MM.1S (cell line): Measurements from ENCODE around the gene ARHGAP35.

Experiments
- DNase-seq: peaks from one replicate; pipeline ENCODE4 v3.0.0-alpha.2; 2015
- H2AFZ ChIP-seq: fragments of 300-600 bp; sonication (generic); 2 replicates; pipeline ENCODE4 v1.6.0; 2016; ENCODE audit warnings: antibody characterized with exemption, low read length
- H3F3A ChIP-seq: fragments of 300-600 bp; sonication (generic); 2 replicates; pipeline ENCODE4 v1.6.1; 2016; ENCODE audit warnings: mild to moderate bottlenecking, antibody characterized with exemption, low read length, moderate library complexity, mixed read lengths; ENCODE audit not compliant: insufficient read depth
- H3K27ac ChIP-seq: fragments of 300-600 bp; sonication (generic); 2 replicates; pipeline ENCODE4 v1.5.1; 2016; ENCODE audit warnings: mild to moderate bottlenecking, low read length
- H3K27me3 ChIP-seq: fragments of 300-600 bp; sonication (generic); replicated peaks from 2 replicates; pipeline ENCODE4 v1.6.0; 2016; ENCODE audit warnings: low read length; ENCODE audit not compliant: insufficient read depth
- H3K36me3 ChIP-seq: fragments of 300-600 bp; sonication (generic); replicated peaks from 2 replicates; pipeline ENCODE4 v1.6.1; 2016; ENCODE audit warnings: mild to moderate bottlenecking, low read length, mixed read lengths; ENCODE audit not compliant: insufficient read depth
- H3K4me1 ChIP-seq: fragments of 300-600 bp; sonication (generic); 2 replicates; pipeline ENCODE4 v1.6.1; 2016; ENCODE audit warnings: low read length, mixed read lengths
- H3K4me2 ChIP-seq: fragments of 300-600 bp; sonication (generic); 2 replicates; pipeline ENCODE4 v1.6.0; 2016; ENCODE audit warnings: low read depth, low read length
- H3K4me3 ChIP-seq: fragments of 300-600 bp; sonication (generic); 2 replicates; pipeline ENCODE4 v1.5.1; 2016; ENCODE audit warnings: low read length, mixed read lengths
- H3K79me2 ChIP-seq: fragments of 300-600 bp; sonication (generic); 2 replicates; pipeline ENCODE4 v1.6.1; 2016; ENCODE audit warnings: mixed run types, low read length, mixed read lengths
- H3K9ac ChIP-seq: fragments of 300-600 bp; sonication (generic); 2 replicates; pipeline ENCODE4 v1.6.1; 2016; ENCODE audit warnings: low read length, mixed read lengths
- H3K9me2 ChIP-seq: fragments of 300-600 bp; sonication (generic); replicated peaks from 2 replicates; pipeline ENCODE4 v1.6.1; 2016; ENCODE audit warnings: mild to moderate bottlenecking, low read length, mixed read lengths; ENCODE audit not compliant: insufficient read depth
- H3K9me3 ChIP-seq: fragments of 300-600 bp; sonication (generic); replicated peaks from 2 replicates; pipeline ENCODE4 v1.6.1; 2016; ENCODE audit warnings: mild to moderate bottlenecking, low read length, mixed read lengths; ENCODE audit not compliant: insufficient read depth
- H4K20me1 ChIP-seq: fragments of 300-600 bp; sonication (generic); 2 replicates; pipeline ENCODE4 v1.6.1; 2016; ENCODE audit warnings: mild to moderate bottlenecking, low read length, moderate library complexity, mixed read lengths; ENCODE audit not compliant: insufficient read depth
- EZH2 ChIP-seq: fragments of 300-600 bp; sonication (generic); optimal IDR thresholded peaks from 2 replicates; pipeline ENCODE3; 2017; ENCODE audit warnings: low read depth, mild to moderate bottlenecking, antibody characterized with exemption, low read length, mixed read lengths
- EZH2phosphoT487 ChIP-seq: fragments of 300-600 bp; sonication (generic); IDR thresholded peaks from 2 replicates; pipeline ENCODE4 v1.6.1; 2018; ENCODE audit warnings: antibody characterized with exemption, low read length
- TF ChIP-seq, protein P1 (sequence below): fragments of 300-600 bp; sonication (generic); IDR thresholded peaks from 2 replicates; pipeline ENCODE4 v1.5.1; 2016; ENCODE audit warnings: antibody characterized with exemption, low read length, mixed read lengths

ARHGAP35 gene

DNA sequence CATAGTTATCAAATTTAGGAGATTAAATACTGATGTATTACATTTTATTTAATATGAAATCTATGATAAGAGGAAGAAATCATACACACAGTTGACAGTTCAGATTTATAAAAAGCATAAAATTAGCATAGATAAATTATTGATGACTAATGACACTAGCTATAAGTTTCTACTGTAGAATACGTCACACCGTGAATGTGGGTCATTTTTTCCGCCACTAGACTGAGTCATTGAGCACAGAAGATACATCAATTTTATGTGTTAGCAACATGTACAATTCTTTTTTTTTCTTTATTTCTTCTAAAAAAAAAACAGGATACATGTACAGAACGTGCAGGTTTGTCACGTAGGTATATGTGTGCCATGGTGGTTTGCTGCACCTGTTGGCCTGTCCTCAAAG is 32.3 kb upstream of the ARHGAP35 start:
- no peaks in the 10 kb centered on the region for H3K27me3 ChIP-seq
- no peaks in the 10 kb centered on the region for H3K36me3 ChIP-seq
- no peak overlapping the region for H3K4me3 ChIP-seq
- H4K20me1 ChIP-seq, result no peaks in the 10 kb centered on the region
- TF ChIP-seq, protein P1, sequence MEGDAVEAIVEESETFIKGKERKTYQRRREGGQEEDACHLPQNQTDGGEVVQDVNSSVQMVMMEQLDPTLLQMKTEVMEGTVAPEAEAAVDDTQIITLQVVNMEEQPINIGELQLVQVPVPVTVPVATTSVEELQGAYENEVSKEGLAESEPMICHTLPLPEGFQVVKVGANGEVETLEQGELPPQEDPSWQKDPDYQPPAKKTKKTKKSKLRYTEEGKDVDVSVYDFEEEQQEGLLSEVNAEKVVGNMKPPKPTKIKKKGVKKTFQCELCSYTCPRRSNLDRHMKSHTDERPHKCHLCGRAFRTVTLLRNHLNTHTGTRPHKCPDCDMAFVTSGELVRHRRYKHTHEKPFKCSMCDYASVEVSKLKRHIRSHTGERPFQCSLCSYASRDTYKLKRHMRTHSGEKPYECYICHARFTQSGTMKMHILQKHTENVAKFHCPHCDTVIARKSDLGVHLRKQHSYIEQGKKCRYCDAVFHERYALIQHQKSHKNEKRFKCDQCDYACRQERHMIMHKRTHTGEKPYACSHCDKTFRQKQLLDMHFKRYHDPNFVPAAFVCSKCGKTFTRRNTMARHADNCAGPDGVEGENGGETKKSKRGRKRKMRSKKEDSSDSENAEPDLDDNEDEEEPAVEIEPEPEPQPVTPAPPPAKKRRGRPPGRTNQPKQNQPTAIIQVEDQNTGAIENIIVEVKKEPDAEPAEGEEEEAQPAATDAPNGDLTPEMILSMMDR, result no peak
- TF ChIP-seq EZH2, result no peak
- TF ChIP-seq EZH2phosphoT487, result no peak
- no peak overlapping the region for H3K9ac ChIP-seq
- H3K27ac ChIP-seq, result no peak overlapping the region
- no peak overlapping the region for H2AFZ ChIP-seq
- no peaks in the 10 kb centered on the region for H3K9me2 ChIP-seq
- no peaks in the 10 kb centered on the region for H3K79me2 ChIP-seq
- no peak for DNase-seq
- no peaks in the 10 kb centered on the region for H3K4me1 ChIP-seq
- no peaks in the 10 kb centered on the region for H3F3A ChIP-seq
- H3K4me2 ChIP-seq, result no peak overlapping the region
- no peaks in the 10 kb centered on the region for H3K9me3 ChIP-seq

DNA sequence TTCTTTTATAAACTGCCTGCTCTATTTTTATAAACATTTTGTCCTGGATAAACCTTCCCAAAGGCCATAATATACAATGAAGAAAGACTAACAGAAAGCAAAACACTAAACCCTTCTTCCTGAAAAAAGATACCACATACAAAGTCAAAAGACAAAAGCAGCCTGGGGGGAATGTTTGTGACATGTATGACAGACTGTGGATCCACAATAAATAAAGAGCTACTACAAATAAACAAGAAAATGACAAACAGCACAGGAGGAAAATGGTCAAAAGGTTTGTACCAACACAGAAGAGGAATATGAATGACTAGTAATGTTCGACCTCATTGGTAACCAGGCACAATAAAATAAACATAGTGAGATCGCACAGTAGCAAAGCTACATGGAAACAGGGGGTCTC is 29.9 kb upstream of the ARHGAP35 start:
- no peaks in the 10 kb centered on the region for H3K9me3 ChIP-seq
- H3K4me3 ChIP-seq, result no peak overlapping the region
- H3K4me1 ChIP-seq, result no peaks in the 10 kb centered on the region
- no peaks in the 10 kb centered on the region for H3K36me3 ChIP-seq
- H3K4me2 ChIP-seq, result no peak overlapping the region
- H3K27ac ChIP-seq, result no peak overlapping the region
- no peak overlapping the region for H2AFZ ChIP-seq
- H3K9me2 ChIP-seq, result no peaks in the 10 kb centered on the region
- no peaks in the 10 kb centered on the region for H3K79me2 ChIP-seq
- DNase-seq, result no peak
- H4K20me1 ChIP-seq, result no peaks in the 10 kb centered on the region
- H3K27me3 ChIP-seq, result no peaks in the 10 kb centered on the region
- H3F3A ChIP-seq, result no peaks in the 10 kb centered on the region
- no peak overlapping the region for H3K9ac ChIP-seq
- TF ChIP-seq, protein P1, result no peak
- TF ChIP-seq EZH2, result no peak

DNA sequence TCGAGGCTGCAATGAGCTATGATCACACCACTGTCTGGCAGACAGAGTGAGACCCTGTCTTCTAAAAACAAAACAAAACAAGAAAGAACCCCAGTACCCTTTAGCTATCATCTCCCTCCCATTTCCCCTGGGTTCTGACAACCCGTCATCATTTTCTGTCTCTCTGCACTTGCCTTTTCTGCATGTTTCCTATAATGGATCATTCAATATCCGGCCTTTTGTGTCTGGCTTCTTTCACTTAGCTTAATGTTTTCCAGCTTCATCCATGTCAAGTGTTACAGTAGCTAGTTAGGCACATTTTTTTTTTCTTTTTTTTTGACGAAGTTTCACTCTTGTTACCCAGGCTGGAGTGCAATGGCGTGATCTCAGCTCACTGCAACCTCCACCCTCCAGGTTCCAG is 26.7 kb upstream of the ARHGAP35 start:
- Histone ChIP-seq H2AFZ (no peak overlapping the region), H3K9me2 (no peaks in the 10 kb centered on the region), H3K36me3 (no peaks in the 10 kb centered on the region), H4K20me1 (no peaks in the 10 kb centered on the region), H3K9me3 (no peaks in the 10 kb centered on the region), H3F3A (no peaks in the 10 kb centered on the region), H3K4me1 (no peaks in the 10 kb centered on the region), H3K4me3 (no peak overlapping the region), H3K79me2 (no peaks in the 10 kb centered on the region), H3K4me2 (no peak overlapping the region), H3K27me3 (no peaks in the 10 kb centered on the region), H3K27ac (no peak overlapping the region), H3K9ac (no peak overlapping the region)
- no peak for DNase-seq
- no peak for TF ChIP-seq EZH2phosphoT487
- TF ChIP-seq, protein P1, result no peak
- TF ChIP-seq EZH2, result no peak
